NCI-H1105 treated with DMSO at 0.1 percent for 48 hours (cell line): ENCODE measurements around the gene POLR1H.
A peak's percentile ranks its signal among the peaks of the same experiment; 100 is the strongest.
"Not testable (repeated sequence)": the region's sequence is repeated elsewhere in the genome, so short reads cannot be mapped to it uniquely, and the experiment has no call there.

ENCODE experiments used
- DNase-seq: peaks from one replicate; lab custom pipeline; 2025; lab: John Stamatoyannopoulos, UW

The POLR1H gene

GRCh38 chr6:30061092-30061857, at the start of gene POLR1H:
POLR1H (plus strand) TSS chr6:30061265; CDS start chr6:30061525, 260 bp downstream.
- peak; percentile 96 for DNase-seq

- DNase-seq: peak; percentile 29
These were observed 47.7 kb upstream of the POLR1H start for GRCh38 chr6:30013291-30013922.

GRCh38 chr6:30019819-30020218, 41.2 kb upstream of the POLR1H start:
- DNase-seq: no peak

- no peak for DNase-seq
These were observed 40.4 kb upstream of the POLR1H start for GRCh38 chr6:30020626-30021025.

- DNase-seq: no peak
These were observed 38.9 kb upstream of the POLR1H start for GRCh38 chr6:30022189-30022588.

- not testable (repeated sequence) for DNase-seq
These were observed 38.4 kb upstream of the POLR1H start for GRCh38 chr6:30022712-30023111.

GRCh38 chr6:30025186-30025585, 35.9 kb upstream of the POLR1H start:
- DNase-seq: no peak

- no peak for DNase-seq
These were observed 31.5 kb upstream of the POLR1H start for GRCh38 chr6:30029588-30029987.

- no peak for DNase-seq
These were observed 29.7 kb upstream of the POLR1H start for GRCh38 chr6:30031381-30031780.

GRCh38 chr6:30033440-30033839, 27.6 kb upstream of the POLR1H start:
- not testable (repeated sequence) for DNase-seq

- no peak for DNase-seq
These were observed 25.3 kb upstream of the POLR1H start for GRCh38 chr6:30035784-30036183.

- no peak for DNase-seq
These were observed 23.8 kb upstream of the POLR1H start for GRCh38 chr6:30037182-30037788.

GRCh38 chr6:30041221-30041620, 19.8 kb upstream of the POLR1H start:
- no peak for DNase-seq

GRCh38 chr6:30041821-30042220, 19.2 kb upstream of the POLR1H start:
- no peak for DNase-seq

- DNase-seq: no peak
These were observed 18.6 kb upstream of the POLR1H start for GRCh38 chr6:30042476-30042875.

GRCh38 chr6:30042914-30043313, 18.2 kb upstream of the POLR1H start:
- DNase-seq: no peak

- no peak for DNase-seq
These were observed 17.3 kb upstream of the POLR1H start for GRCh38 chr6:30043744-30044143.

- no peak for DNase-seq
These were observed 16.4 kb upstream of the POLR1H start for GRCh38 chr6:30044630-30045029.

GRCh38 chr6:30047220-30047619, 13.8 kb upstream of the POLR1H start:
- DNase-seq: no peak

GRCh38 chr6:30053682-30054081, 7.4 kb upstream of the POLR1H start:
- no peak for DNase-seq

GRCh38 chr6:30055513-30055912, 5.6 kb upstream of the POLR1H start:
- no peak for DNase-seq

GRCh38 chr6:30060606-30061091, 416 bp upstream of the POLR1H start:
- no peak for DNase-seq

- no peak for DNase-seq
These were observed 893 bp downstream of the POLR1H start for GRCh38 chr6:30061858-30062458.
